Mesenchymal stem cell (in vitro differentiated cells and primary cell): ENCODE results near the gene ISG20L2.

ENCODE experiments used
- DNase-seq: peaks from one replicate; pipeline ENCODE4 v3.0.0-alpha.2; 2013
- H2AFZ ChIP-seq: one replicate; pipeline ENCODE4 v1.6.1; 2013; ENCODE audit warnings: low read depth, mild to moderate bottlenecking, control low read depth, inconsistent platforms, low read length, moderate library complexity
- H2AK5ac ChIP-seq: 2 replicates; pipeline ENCODE4 v1.6.1; 2013; ENCODE audit warnings: low read length, moderate library complexity, mild to moderate bottlenecking, inconsistent platforms; ENCODE audit not compliant: severe bottlenecking
- H2BK120ac ChIP-seq: one replicate; pipeline ENCODE4 v1.6.1; 2013; ENCODE audit warnings: low read depth, mild to moderate bottlenecking, inconsistent platforms, low read length, moderate library complexity
- H2BK12ac ChIP-seq, 2 experiments: one replicate each; pipeline ENCODE4 v1.6.1; 2013; ENCODE audit warnings: inconsistent platforms in 2 of 2, low read length in 2 of 2, mild to moderate bottlenecking in 2 of 2, moderate library complexity in 2 of 2, control low read depth in 1 of 2
- H2BK15ac ChIP-seq: one replicate; pipeline ENCODE4 v1.6.1; 2013; ENCODE audit warnings: mild to moderate bottlenecking, low read depth, inconsistent platforms; ENCODE audit not compliant: poor library complexity, severe bottlenecking
- H2BK5ac ChIP-seq: 2 replicates; pipeline ENCODE4 v1.6.1; 2013; ENCODE audit warnings: low read depth, mild to moderate bottlenecking, low read length, control low read depth, inconsistent platforms; ENCODE audit not compliant: poor library complexity, severe bottlenecking
- H3K14ac ChIP-seq, 2 experiments: one replicate each; pipeline ENCODE4 v1.6.1; 2013; ENCODE audit warnings: inconsistent platforms in 2 of 2, low read length in 2 of 2, control low read depth in 1 of 2, mild to moderate bottlenecking in 1 of 2, moderate library complexity in 1 of 2
- H3K18ac ChIP-seq, 2 experiments: one replicate each; pipeline ENCODE4 v1.6.1; 2013; ENCODE audit warnings: inconsistent platforms in 2 of 2, low read length in 2 of 2, control low read depth in 1 of 2, low read depth in 1 of 2, mild to moderate bottlenecking in 1 of 2
- H3K23ac ChIP-seq, 2 experiments: one replicate each; pipeline ENCODE4 v1.6.1; 2013; ENCODE audit warnings: inconsistent platforms in 2 of 2, low read length in 2 of 2, mild to moderate bottlenecking in 2 of 2, moderate library complexity in 2 of 2, control low read depth in 1 of 2
- H3K27ac ChIP-seq: 2 replicates; pipeline ENCODE4 v1.5.1; 2013; ENCODE audit warnings: mild to moderate bottlenecking, moderate library complexity, low read length, control low read depth, inconsistent platforms; ENCODE audit not compliant: poor library complexity, severe bottlenecking
- H3K27me3 ChIP-seq, 2 experiments: 2 replicates each; pipeline versions ENCODE4 v1.6.1 to v1.7.0; 2013; ENCODE audit warnings: low read length in 2 of 2, mild to moderate bottlenecking in 2 of 2, moderate library complexity in 2 of 2, control low read depth in 1 of 2, inconsistent platforms in 1 of 2; ENCODE audit not compliant: control insufficient read depth in 1 of 2, insufficient read depth in 1 of 2
- H3K36me3 ChIP-seq, 2 experiments: 2 replicates each; pipeline versions ENCODE4 v1.6.1 to v1.7.0; 2013; ENCODE audit warnings: low read length in 2 of 2, control low read depth in 1 of 2, inconsistent platforms in 1 of 2, low read depth in 1 of 2, mild to moderate bottlenecking in 1 of 2; ENCODE audit not compliant: insufficient read depth in 2 of 2, control insufficient read depth in 1 of 2
- H3K4ac ChIP-seq, 2 experiments: one replicate each; pipeline ENCODE4 v1.6.1; 2013; ENCODE audit warnings: inconsistent platforms in 2 of 2, low read length in 2 of 2, mild to moderate bottlenecking in 2 of 2, moderate library complexity in 2 of 2, control low read depth in 1 of 2, low read depth in 1 of 2
- H3K4me1 ChIP-seq: 2 replicates; pipeline ENCODE4 v1.6.1; 2013; ENCODE audit warnings: low read depth, low read length, control low read depth; ENCODE audit not compliant: control insufficient read depth, insufficient read depth
- H3K4me2 ChIP-seq: 2 replicates; pipeline ENCODE4 v1.6.1; 2013; ENCODE audit warnings: low read length, mild to moderate bottlenecking, inconsistent platforms; ENCODE audit not compliant: poor library complexity, severe bottlenecking
- H3K4me3 ChIP-seq, 2 experiments: 2 replicates each; pipeline versions ENCODE4 v1.5.1 to v1.7.0; 2013; ENCODE audit warnings: low read length in 2 of 2, mild to moderate bottlenecking in 2 of 2, control low read depth in 1 of 2, low read depth in 1 of 2; ENCODE audit not compliant: insufficient read depth in 1 of 2
- H3K79me1 ChIP-seq: replicated peaks from 2 replicates; pipeline ENCODE4 v1.6.1; 2013; ENCODE audit warnings: mild to moderate bottlenecking, control low read depth, low read length, inconsistent platforms; ENCODE audit not compliant: poor library complexity, severe bottlenecking
- H3K9ac ChIP-seq: 2 replicates; pipeline ENCODE4 v1.7.0; 2013; ENCODE audit warnings: mild to moderate bottlenecking, low read length, moderate library complexity
- H3K9me3 ChIP-seq: 2 replicates; pipeline ENCODE4 v1.7.0; 2013; ENCODE audit warnings: mild to moderate bottlenecking, low read length; ENCODE audit not compliant: control insufficient read depth
- H4K8ac ChIP-seq: one replicate; pipeline ENCODE4 v1.6.1; 2013; ENCODE audit warnings: inconsistent platforms, mild to moderate bottlenecking, low read length, moderate library complexity
- H4K91ac ChIP-seq: one replicate; pipeline ENCODE4 v1.6.1; 2013; ENCODE audit warnings: mild to moderate bottlenecking, low read length, inconsistent platforms
- WGBS: methylation state at CpG from one replicate; pipeline ENCODE4 v1.1.7; 2013; ENCODE audit warnings: mixed read lengths; 5-methylcytosine and 5-hydroxymethylcytosine counted together

ISG20L2 gene

GRCh38 chr1:156706657-156707416, 21.7 kb downstream of the ISG20L2 start:
- Histone ChIP-seq H3K36me3 (peaks cover 0 to under 1% of the 10 kb centered on the region in 2 experiments), H3K18ac (peak overlapping the region; percentile 7 to 88), H2BK15ac (peak overlapping the region; percentile 57), H3K9ac (peak overlapping the region; percentile 89), H3K27me3 (peaks cover 0 to 22% of the 10 kb centered on the region in 2 experiments), H3K23ac (no peak overlapping the region), H2BK120ac (peak overlapping the region; percentile 86), H3K9me3 (no peaks in the 10 kb centered on the region), H3K27ac (no peak overlapping the region), H3K14ac (no peak overlapping the region), H3K4me1 (peaks cover 64% of the 10 kb centered on the region), H4K91ac (peak overlapping the region; percentile 92), H2AFZ (no peak overlapping the region), H3K4me2 (peak overlapping the region; percentile 87), H2BK5ac (no peak overlapping the region), H3K79me1 (no peaks in the 10 kb centered on the region), H2AK5ac (peak overlapping the region; percentile 15), H2BK12ac (peak overlapping the region; percentile 29 to 94), H4K8ac (peak overlapping the region; percentile 96), H3K4ac (peak overlapping the region; percentile 66 to 83), H3K4me3 (peak overlapping the region; percentile 5 to 85)
- peak; percentile 66 for DNase-seq
- 3% methylated on average over 28 of the region's 29 CpGs for WGBS

- peak overlapping the region; percentile 91 to 94 for H2BK12ac ChIP-seq
- peak; percentile 71 for DNase-seq
- H3K36me3 ChIP-seq = peaks cover 0 to 8% of the 10 kb centered on the region in 2 experiments
- H3K9ac ChIP-seq = peak overlapping the region; percentile 89
- WGBS = 2% methylated on average over 45 of the region's 45 CpGs
- peaks cover 65% of the 10 kb centered on the region for H3K4me1 ChIP-seq
- peak overlapping the region; percentile 86 for H2BK120ac ChIP-seq
- peak overlapping the region; percentile 39 for H2AFZ ChIP-seq
- H2BK5ac ChIP-seq = no peak overlapping the region
- H3K9me3 ChIP-seq = no peaks in the 10 kb centered on the region
- peak overlapping the region; percentile 82 for H2BK15ac ChIP-seq
- H3K18ac ChIP-seq = peak overlapping the region; percentile 7 to 88
- H3K27ac ChIP-seq = no peak overlapping the region
- peaks cover 0 to 23% of the 10 kb centered on the region in 2 experiments for H3K27me3 ChIP-seq
- H3K79me1 ChIP-seq = no peaks in the 10 kb centered on the region
- peak overlapping the region in 1 of 2 experiments; percentile 64 for H3K14ac ChIP-seq
- peak overlapping the region; percentile 80 for H4K91ac ChIP-seq
- H3K23ac ChIP-seq = peak overlapping the region in 1 of 2 experiments; percentile 51
- H4K8ac ChIP-seq = peak overlapping the region; percentile 96
- no peak overlapping the region for H2AK5ac ChIP-seq
- H3K4ac ChIP-seq = peak overlapping the region; percentile 73 to 88
- H3K4me2 ChIP-seq = peak overlapping the region; percentile 87
- H3K4me3 ChIP-seq = peak overlapping the region; percentile 5 to 85
Observed at GRCh38 chr1:156705918-156706656, 22.5 kb downstream of the ISG20L2 start.

- Histone ChIP-seq H3K4me3 (peak within 1 kb of the TSS; percentile 35 to 85), H3K4me2 (peak within 1 kb of the TSS; percentile 87), H3K4ac (peak within 1 kb of the TSS; percentile 73 to 88), H2BK5ac (no peak within 1 kb of the TSS), H2AFZ (peak within 1 kb of the TSS; percentile 39), H3K27ac (no peak within 1 kb of the TSS), H4K8ac (peak within 1 kb of the TSS; percentile 96), H2BK12ac (peak within 1 kb of the TSS; percentile 91 to 94), H4K91ac (peak within 1 kb of the TSS; percentile 80), H2AK5ac (peak within 1 kb of the TSS; percentile 15), H2BK15ac (peak within 1 kb of the TSS; percentile 82), H3K23ac (peak within 1 kb of the TSS in 1 of 2 experiments; percentile 77), H3K9me3 (no peaks in the 10 kb centered on the region), H3K9ac (peak within 1 kb of the TSS; percentile 89), H3K14ac (peak within 1 kb of the TSS in 1 of 2 experiments; percentile 64), H3K18ac (peak within 1 kb of the TSS; percentile 44 to 88), H3K27me3 (peaks cover 0 to 30% of the 10 kb centered on the region in 2 experiments), H2BK120ac (peak within 1 kb of the TSS; percentile 86), H3K36me3 (peaks cover 5 to 15% of the 10 kb centered on the region in 2 experiments), H3K4me1 (peaks cover 62% of the 10 kb centered on the region), H3K79me1 (no peaks in the 10 kb centered on the region)
- WGBS = 2% methylated on average over 36 of the region's 42 CpGs
- peak; percentile 52 for DNase-seq
Observed at GRCh38 chr1:156705321-156705917, 23.1 kb downstream of the ISG20L2 start, which contains the start of gene CRABP2. TSS of gene CRABP2 (minus strand) at chr1:156705583. CDS start at chr1:156705446, 137 bp downstream.
